PC-3 (cell line): Measurements from ENCODE around the gene MCRIP1.

Experiments used
- EZH2 ChIP-seq: fragments of 300-600 bp; sonication (generic); IDR thresholded peaks from one replicate; pipeline ENCODE4 v1.6.1; 2017; ENCODE audit warnings: antibody characterized with exemption, mild to moderate bottlenecking, low read length; ENCODE audit not compliant: unreplicated experiment
- TF ChIP-seq, protein P1 (sequence below): fragments of 300-600 bp; sonication (generic); conservative IDR thresholded peaks from 2 replicates; pipeline ENCODE4 v1.5.1; 2017; ENCODE audit warnings: antibody characterized with exemption, low read depth, mild to moderate bottlenecking, low read length

DNA sequence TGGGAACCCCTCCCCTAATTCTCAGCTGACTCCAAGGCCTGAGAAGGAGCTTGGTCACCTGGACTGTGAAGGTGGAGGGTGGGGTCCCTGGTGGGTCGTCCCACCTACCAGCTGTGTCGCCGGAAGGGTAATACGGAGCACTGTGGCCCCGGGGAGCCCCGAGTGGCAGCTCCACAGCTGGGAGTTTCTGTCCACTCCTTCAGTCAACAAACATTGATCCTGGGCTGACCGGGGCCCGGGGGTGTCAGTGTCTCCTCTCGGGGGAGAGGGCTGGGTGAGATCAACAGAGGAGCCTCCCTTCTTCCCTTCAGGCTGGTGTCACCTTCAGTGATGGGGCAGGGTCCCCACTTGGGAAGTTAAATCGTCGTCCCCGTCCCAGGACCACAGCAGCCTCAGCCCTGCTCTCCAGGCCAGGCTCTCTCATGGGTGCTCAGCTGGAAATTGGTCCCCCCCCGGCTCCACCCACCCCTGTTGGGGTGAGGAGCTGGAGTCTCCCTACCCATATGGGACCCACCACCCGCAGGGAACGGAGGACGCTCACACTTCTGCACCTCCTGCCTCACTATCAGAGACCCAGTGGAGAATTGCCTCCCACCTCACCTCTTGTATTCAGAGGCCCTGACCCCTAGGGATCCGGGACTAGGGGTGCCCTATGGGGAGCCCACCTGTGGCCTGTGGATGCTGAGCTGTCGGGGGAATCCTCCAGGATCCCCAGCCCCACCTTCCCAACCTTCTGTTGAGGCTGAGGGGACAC, 27.2 kb downstream of the MCRIP1 start:
- TF ChIP-seq, protein P1, sequence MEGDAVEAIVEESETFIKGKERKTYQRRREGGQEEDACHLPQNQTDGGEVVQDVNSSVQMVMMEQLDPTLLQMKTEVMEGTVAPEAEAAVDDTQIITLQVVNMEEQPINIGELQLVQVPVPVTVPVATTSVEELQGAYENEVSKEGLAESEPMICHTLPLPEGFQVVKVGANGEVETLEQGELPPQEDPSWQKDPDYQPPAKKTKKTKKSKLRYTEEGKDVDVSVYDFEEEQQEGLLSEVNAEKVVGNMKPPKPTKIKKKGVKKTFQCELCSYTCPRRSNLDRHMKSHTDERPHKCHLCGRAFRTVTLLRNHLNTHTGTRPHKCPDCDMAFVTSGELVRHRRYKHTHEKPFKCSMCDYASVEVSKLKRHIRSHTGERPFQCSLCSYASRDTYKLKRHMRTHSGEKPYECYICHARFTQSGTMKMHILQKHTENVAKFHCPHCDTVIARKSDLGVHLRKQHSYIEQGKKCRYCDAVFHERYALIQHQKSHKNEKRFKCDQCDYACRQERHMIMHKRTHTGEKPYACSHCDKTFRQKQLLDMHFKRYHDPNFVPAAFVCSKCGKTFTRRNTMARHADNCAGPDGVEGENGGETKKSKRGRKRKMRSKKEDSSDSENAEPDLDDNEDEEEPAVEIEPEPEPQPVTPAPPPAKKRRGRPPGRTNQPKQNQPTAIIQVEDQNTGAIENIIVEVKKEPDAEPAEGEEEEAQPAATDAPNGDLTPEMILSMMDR: no peak
- no peak for TF ChIP-seq EZH2
